Measurements from ENCODE around the gene VAPB. TPM values are rescaled to one million over a fixed set of nuclear protein-coding genes. Genes with fewer than 3 reads are reported as not detected.

VAPB gene
- total RNA-seq, 1 donor from 2014 or later, result 47.6 TPM

GRCh38 chr20:58478141-58478805 is 89.2 kb downstream of the VAPB start:
- Mint-ChIP-seq H3K36me3 (ENCODE audit: unreplicated experiment) (peaks cover 2% of the 10 kb centered on the region), H3K4me3 (ENCODE audit: unreplicated experiment) (no peak overlapping the region), H3K27ac (ENCODE audit: unreplicated experiment) (no peak overlapping the region), H3K27me3 (ENCODE audit: unreplicated experiment) (no peaks in the 10 kb centered on the region), H3K9me3 (ENCODE audit: unreplicated experiment) (peaks cover 13% of the 10 kb centered on the region), H3K4me1 (ENCODE audit: unreplicated experiment) (no peaks in the 10 kb centered on the region)
- TF ChIP-seq CTCF (IDR thresholded peaks at IDR 0.05), result no peak
- DNase-seq (ENCODE audit: extremely low spot score, unreplicated experiment), result no peak

- no peaks in the 10 kb centered on the region for H3K27me3 Mint-ChIP-seq (ENCODE audit: unreplicated experiment)
- DNase-seq (ENCODE audit: extremely low spot score, unreplicated experiment), result no peak
- H3K4me1 Mint-ChIP-seq (ENCODE audit: unreplicated experiment), result no peaks in the 10 kb centered on the region
- no peak overlapping the region for H3K27ac Mint-ChIP-seq (ENCODE audit: unreplicated experiment)
- H3K4me3 Mint-ChIP-seq (ENCODE audit: unreplicated experiment), result no peak overlapping the region
- peaks cover 13% of the 10 kb centered on the region for H3K9me3 Mint-ChIP-seq (ENCODE audit: unreplicated experiment)
- TF ChIP-seq CTCF (IDR thresholded peaks at IDR 0.05), result no peak
- peaks cover 2% of the 10 kb centered on the region for H3K36me3 Mint-ChIP-seq (ENCODE audit: unreplicated experiment)
These were observed 90.9 kb downstream of the VAPB start for GRCh38 chr20:58479726-58480440.

GRCh38 chr20:58480551-58481336 is 91.7 kb downstream of the VAPB start:
- TF ChIP-seq CTCF (IDR thresholded peaks at IDR 0.05), result no peak
- Mint-ChIP-seq H3K27me3 (ENCODE audit: unreplicated experiment) (no peaks in the 10 kb centered on the region), H3K27ac (ENCODE audit: unreplicated experiment) (no peak overlapping the region), H3K4me3 (ENCODE audit: unreplicated experiment) (no peak overlapping the region), H3K4me1 (ENCODE audit: unreplicated experiment) (no peaks in the 10 kb centered on the region), H3K9me3 (ENCODE audit: unreplicated experiment) (peaks cover 20% of the 10 kb centered on the region), H3K36me3 (ENCODE audit: unreplicated experiment) (peaks cover 3% of the 10 kb centered on the region)
- DNase-seq (ENCODE audit: extremely low spot score, unreplicated experiment), result no peak

GRCh38 chr20:58481481-58482021 is 92.5 kb downstream of the VAPB start:
- H3K4me1 Mint-ChIP-seq (ENCODE audit: unreplicated experiment), result no peaks in the 10 kb centered on the region

More at GRCh38 chr20:58481481-58482021, 92.5 kb downstream of the VAPB start:
- DNase-seq (ENCODE audit: extremely low spot score, unreplicated experiment), result no peak
- Mint-ChIP-seq H3K27ac (ENCODE audit: unreplicated experiment) (no peak overlapping the region), H3K36me3 (ENCODE audit: unreplicated experiment) (peaks cover 9% of the 10 kb centered on the region), H3K9me3 (ENCODE audit: unreplicated experiment) (peaks cover 28% of the 10 kb centered on the region), H3K4me3 (ENCODE audit: unreplicated experiment) (no peak overlapping the region), H3K27me3 (ENCODE audit: unreplicated experiment) (no peaks in the 10 kb centered on the region)
- peak; percentile 44 for TF ChIP-seq CTCF (IDR thresholded peaks at IDR 0.05)

Measured in osteocyte (in vitro differentiated cells).